NCI-H510A (cell line): ENCODE data around the gene GRIK3.

Source experiments
- DNase-seq: peaks from one replicate; lab custom pipeline; 2025; lab: John Stamatoyannopoulos, UW

Gene GRIK3

DNA sequence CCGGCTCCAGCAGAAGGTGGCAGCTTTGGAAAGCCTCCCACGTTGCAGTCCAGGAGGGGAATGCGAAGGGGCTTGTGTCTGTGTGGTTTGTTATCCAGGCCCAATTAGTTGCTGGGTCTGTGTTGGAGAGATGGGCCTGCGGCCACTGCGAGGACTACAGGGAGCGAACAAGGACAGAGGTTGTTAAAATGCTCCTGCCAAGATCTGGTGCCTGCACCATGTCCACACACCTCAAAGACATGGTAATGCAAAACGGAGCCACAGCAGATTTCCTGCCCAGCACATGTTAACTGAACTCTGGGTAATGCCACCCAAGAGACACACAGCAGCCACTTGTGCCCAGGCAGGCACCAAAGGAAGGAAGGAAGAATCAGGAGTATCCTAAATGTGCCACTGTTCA is 18.6 kb downstream of the GRIK3 start:
- DNase-seq = no peak

DNA sequence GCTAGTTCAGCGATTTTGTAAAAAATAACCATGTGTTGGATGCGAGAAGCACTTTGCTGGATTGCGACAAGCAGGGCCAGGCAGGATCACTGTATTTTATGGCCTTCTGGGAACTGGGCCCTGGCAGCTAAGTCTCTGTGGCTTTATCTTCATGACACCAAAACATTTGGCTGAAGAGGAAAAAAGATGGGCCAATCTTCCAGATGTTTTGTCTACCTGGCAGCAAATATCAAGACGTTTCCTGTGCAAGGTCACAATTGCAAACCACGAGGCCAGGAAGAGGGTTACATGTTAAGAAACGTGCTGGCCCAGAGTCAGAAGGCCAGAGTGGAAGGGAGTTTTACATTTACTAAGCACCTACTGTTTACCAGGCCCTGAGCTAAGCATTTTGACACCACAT is 22.1 kb downstream of the GRIK3 start:
- DNase-seq = no peak

DNA sequence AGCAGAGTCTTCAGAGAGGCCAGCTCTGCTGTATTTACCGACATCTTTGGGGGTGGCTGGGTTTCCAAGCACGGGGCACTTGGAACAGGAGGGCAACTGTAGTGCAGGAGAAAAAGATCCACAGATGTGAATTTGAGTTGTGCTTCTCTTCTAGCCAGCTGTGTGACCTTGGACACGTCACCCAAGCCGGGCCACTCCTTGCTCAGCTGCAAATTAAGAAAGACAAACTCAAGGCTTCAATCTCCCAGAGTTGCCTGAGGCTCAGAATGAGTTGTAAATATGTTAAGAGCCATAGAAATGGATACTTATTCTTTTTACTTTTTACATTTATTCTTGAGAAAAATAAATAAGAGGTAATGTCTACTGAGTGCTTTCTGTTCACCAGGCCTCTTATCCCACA is 24.3 kb downstream of the GRIK3 start:
- no peak for DNase-seq

DNA sequence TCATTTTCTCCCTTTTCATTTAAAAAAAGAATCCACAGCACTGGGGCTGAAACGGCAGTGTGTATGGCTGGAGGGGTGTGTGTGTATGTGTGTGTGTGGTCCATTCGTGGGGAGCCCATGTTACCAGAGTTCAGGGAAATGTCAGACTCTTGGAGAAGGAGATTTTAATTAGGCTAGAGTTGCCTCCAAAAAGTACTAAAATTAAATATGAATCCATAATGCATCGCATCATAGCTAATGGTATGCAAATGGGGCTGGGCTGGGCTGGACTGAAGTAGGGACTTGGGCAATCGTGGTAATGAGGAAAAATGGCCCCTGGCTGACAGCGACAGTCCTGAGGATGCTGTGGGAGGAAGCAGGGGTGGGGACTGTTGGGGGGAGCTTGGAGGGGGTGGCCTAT is 24.8 kb downstream of the GRIK3 start:
- no peak for DNase-seq

DNA sequence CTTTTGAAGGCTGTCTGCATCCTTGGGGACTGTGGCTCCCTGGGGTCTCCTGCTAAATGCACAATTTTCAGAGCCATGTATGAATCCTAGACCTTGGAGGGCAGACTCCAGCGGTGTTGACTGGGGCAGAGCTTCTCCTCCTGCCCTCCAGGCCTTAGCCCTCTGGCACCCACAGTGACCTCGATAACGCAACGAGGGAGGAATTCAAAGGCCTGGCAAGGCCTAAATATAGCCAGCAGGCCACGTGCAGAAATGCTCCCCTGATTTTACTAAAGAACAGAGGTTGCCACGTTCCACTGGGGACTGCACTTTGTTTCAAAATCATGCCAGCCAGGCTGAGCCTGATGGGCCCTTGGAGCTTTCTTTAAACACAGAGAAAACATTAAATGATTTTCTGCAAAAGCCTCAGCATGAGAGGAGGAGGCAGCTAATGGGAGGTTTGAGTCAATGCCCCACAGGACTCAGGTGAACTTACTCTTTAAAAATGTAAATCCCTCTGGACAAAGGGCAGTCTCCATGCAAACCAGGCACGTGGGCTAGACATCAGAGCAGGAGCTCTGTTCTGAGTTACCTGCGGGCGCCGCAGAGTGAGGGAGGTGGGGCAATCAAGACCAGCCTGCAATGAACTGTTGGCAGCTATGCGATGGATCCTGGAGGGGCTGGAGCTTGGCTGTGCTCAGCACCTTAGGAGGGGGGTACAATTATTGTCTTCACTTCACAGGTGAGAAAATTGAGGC is 28.0 kb downstream of the GRIK3 start:
- no peak for DNase-seq

DNA sequence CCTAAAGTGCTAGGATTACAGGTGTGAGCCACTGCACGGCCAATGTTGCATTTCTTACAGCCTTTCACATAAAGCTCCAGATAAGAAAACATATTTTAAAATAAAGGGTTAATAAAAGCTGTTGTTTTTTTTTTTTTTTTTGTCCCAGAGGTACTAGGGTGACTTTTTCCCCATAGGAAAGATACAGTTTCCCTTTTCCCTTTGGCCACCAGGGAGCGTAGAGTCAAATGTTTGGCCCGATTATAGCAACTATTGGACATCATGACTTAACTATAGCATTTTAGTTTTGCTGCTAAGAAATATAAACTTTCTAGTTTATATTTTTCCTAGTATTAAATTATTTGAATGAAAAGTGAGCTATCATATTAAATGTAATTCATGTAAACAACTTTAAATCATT is 31.4 kb downstream of the GRIK3 start:
- DNase-seq = no peak

DNA sequence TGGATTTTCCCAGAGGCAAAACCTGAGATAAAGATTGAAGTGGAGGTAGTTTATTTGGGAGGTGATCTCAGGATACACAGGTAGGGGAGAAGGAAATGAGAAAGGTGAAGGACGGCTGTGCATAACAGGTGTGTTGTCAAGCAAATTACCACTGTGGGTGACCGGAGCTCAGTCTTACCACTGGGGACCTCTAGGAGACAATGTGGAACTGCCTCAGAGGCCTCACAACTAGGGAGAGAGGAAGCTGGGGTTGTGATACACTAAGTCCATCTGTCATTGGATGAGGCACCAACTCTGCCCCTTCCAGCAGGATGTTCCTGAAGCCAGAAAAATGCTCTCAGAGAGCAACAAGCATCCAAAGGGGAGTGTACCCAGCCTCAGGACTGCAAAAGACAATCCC is 32.6 kb downstream of the GRIK3 start:
- DNase-seq = no peak

DNA sequence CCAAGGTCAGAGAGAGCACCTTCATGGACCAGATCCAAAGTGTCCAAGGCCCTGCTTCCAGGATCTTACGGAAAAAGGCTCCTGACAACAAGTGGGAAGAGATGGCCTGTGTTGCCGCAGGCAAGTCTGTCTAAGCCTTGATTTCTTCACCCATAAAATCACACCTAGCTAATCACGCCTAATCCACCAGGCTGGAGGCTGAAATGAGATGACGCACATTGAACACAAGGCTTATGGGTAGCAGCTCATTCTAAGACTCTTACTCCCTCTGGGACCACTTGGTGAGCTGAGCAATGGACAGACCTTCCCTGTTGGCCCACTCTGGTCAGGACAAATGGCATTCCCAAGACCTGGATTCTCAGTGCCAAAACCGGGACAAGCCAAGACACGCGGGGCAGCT is 38.2 kb downstream of the GRIK3 start:
- DNase-seq = no peak

DNA sequence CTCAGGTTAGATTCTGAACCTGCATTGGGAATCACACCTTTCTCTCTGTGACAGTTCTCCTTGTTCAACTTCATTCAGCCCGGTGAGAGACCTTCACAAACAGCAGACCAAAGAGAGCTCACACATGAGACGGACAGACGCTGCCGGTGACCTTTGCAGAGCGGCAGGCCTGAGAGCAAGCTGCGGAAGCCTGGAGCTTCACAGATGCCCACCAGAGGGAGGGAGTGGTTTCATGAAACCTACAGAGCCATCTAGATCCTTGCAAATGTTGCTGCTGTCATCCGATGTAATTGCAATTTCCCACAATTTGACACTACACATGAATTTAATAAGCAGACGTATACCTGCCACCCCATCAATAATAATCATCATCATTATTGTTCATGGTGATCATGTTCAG is 39.4 kb downstream of the GRIK3 start:
- DNase-seq = no peak

DNA sequence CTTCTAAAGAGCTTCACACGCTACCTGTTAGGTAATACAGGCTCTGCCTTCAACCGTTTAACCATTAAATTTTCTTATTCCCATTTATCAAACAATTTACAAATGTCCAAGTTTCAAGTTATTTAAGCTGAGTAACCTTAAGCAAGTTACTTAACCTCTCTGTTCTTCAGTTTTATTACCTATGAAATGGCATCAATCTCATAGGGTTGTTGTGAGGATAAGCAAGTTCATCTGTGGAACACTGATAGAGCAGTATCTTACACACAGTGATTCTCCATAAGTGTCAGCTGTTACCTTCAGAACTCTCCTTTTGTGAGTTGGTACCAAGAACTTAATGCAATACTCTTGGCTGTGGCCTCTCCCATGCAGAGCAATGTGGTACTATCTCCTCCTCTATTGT is 40.0 kb downstream of the GRIK3 start:
- DNase-seq = no peak

DNA sequence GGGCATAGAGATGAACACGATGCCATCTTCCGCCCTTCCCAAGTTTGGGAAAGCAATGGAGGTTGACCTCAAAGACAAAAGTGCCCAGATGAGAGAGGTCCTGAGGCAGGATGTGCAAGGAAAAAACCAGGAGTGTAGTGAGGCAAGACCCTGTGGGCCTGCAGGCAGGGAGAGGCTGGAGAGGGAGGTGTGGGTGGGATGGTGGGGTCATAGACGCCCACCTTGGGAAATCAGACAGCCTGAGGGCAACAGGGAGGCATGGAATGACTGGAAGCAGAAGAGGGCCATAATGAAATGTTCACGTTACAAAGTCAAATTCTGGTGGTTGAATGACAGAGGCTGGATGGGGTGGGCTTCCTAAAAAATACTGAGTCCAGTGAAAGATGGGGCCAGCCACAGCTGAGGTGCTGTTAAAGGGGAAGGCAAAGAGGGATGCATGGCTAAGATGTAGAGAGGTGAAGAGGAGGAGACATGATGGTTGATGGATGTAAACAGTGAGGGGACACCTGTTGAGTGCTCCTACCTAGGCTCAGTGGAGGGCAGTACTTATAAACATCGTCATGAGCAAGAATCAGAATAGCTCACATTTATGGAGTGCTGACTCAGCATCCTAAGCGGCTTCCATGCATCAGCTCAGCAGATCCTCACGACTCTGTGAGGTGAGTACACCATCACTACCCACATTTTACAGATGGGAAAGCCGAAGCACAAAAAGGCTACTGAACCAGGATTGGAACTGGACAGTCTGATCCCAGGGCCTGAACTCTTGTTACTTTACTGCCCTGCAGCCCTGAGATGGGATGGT is 42.0 kb downstream of the GRIK3 start:
- no peak for DNase-seq

DNA sequence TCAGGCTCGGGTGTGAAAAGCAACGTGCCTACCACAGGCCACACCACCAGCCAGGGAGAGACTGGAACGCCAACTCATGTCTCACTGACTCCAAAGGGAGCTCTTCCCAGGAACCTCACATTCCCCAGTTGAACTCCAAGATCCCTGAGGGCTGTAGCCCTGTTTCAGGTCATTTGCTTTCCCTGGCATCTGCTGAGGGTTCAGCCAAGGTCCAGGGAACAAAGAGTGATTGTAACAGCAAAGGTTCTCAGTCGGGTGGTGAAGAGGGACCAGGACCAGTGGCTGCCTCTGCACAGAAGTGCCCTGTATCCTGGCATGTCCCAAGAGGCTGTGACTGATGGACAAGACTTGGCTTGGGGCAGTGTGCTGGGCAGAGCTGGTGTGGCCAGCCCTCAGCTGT is 42.8 kb downstream of the GRIK3 start:
- DNase-seq = no peak

DNA sequence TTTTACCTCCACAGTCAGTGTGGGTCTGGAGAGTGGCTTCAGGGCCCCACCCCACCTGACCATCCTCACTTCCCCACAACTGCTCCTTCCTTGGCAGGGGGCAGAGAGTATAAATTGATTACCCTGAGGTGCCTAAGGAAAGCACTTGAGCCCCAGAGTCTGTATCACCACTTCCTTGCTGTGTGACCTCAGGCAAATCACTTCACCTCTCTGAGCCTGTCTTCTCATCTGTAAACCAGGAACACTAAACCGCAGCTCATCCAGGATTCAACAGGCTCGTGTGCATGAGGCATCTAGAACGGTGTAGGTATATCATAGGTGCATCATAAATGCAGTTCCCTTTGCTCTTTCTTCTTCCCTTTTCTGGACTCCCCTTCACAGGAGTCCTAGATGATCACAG is 43.4 kb downstream of the GRIK3 start:
- DNase-seq = no peak

DNA sequence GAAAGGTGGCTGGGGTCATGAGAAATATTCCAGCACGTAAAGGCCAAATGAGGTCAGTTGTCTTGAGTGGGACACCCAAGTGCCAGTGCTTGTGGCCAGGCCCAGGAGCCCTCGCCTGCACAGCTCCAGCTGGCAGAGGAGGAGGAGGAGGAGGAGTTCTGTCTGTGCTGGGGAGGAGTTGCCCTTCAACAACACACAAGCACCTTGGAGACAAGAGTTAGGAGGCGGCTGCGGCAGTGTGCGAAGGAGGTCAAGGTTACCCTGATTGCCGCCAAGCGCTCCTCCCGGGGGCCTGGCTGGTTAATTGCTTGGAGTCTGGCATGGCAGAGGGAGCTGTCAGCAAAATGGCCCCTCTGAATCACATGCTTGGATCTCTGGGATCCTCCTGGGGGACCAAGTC is 45.1 kb downstream of the GRIK3 start:
- no peak for DNase-seq

DNA sequence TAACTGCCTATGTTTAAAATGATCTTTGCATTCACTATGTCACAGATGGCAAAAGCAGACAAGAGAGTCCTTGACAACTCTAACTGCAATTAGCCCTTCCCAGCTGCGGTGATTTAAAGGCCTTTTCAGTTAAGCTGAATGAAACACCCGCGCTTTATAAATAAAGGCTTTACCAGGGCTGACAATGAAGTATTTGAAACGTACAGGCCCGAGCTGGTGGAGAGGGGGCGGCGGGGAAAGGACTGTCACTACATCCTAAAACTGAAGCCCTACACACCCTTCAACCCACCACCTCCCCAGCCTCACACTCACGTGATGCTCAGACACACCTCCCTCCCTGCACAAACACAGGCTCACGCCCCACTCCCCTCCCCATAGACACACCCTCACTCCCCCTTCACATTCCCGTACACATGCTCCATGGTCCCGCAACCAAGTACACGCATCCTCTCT is 45.5 kb downstream of the GRIK3 start:
- peak; percentile 97 for DNase-seq

DNA sequence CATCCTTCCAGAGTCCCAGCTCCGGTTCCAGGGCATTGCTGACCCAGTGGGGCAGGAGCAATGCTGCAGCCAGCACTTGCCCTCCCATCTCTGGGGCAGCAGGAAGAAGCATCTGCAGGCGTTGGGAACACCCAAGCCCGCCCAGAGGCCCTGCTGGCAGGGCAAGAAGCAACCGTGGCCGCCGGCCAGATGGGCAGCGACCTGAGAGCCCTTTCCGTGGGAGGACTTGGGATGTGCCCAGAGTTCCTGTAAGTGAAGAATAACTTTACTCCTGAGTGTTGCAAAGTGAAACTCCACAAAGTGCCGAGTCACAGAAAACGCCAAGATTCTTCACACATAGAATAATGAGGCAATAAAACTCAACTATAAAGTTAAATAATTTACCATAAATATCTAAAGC is 46.0 kb downstream of the GRIK3 start:
- DNase-seq = no peak

DNA sequence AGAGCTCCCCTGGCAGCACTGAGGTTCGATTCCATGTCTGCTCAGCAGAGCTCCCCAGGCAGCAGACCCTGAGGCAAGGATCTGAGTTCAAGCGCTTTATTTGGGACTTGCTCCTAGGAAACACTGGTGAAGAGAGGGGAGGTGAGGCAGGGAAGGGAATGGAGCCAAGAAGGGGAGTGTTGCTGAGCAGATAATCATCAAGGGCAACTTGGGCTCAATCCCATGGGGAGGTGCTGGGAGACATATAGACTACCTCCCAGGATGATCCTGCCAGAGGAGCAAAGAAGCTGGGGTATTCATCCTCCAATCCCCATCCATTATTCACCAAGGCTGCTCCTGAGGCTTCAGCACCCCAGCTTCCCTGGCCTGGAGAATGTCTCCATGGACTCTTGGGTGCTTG is 47.0 kb downstream of the GRIK3 start:
- no peak for DNase-seq

DNA sequence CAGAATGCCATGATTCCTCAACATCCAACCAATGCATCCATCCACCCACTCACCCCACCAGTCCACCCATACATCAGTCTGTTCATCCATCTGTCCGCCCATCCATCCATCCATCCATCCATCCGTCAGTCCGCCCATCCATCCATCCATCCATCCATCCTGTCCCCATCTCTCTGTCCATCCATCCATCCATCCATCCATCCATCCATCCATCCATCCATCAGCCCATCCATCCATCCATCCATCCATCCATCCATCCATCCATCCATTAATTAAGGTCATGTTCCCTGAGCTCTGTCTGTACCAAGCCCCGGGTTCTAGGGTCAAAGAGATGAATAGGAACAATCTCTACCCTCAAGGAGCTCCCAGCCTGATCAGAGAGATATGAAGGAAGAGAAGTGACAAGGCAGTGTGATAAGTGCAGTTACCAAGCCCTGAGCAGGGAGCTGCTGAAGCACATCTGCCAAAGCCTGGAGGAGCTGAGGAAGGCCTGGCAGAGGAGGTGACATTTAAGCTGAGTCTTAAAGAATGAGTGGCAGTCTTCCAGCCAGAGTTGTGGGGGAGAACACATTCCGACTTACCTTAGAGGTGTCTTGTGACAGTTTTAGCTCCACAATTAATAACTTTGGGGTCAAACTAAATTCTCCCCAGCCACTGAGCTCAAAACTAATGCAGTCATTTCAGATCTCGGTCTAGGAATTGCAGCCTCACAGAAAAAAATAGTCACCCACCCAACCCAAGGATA is 47.9 kb downstream of the GRIK3 start:
- no peak for DNase-seq

DNA sequence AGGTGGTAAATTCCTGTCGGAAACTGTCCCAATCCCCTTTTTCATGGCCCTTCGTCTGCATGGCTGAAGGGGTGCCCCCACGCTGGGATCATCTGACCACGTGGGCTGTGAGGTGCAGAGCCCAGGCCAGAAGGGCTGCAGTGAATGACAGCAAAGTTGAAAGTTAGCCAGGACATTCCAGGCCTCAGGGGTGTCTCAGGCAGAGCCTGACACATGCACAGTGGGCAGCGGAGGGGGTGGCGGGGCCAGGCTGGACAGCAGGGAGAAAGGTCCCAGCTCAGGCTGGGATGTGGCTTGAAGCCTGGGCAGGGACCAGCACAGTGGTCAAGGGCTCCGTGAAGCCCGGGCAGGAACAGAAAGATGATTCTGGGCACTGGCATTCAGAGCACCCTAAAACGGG is 49.6 kb downstream of the GRIK3 start:
- no peak for DNase-seq

DNA sequence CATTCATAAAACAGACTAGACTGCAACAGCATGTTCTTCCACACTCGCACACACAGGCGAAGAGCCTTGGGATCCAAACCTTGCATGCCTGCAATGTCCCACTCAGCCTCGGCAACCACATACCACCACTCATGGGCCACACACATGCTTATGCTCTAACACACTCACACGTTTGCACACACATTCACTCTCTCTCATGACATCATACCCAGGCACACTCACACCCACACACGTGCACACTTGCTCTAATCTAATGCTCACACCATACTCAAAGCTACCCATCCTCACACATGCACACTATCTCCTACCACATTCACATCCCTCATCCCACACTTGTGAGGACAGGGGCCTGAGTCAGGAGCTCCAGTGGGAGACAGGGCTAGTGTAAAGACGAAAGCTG is 50.3 kb downstream of the GRIK3 start:
- no peak for DNase-seq

DNA sequence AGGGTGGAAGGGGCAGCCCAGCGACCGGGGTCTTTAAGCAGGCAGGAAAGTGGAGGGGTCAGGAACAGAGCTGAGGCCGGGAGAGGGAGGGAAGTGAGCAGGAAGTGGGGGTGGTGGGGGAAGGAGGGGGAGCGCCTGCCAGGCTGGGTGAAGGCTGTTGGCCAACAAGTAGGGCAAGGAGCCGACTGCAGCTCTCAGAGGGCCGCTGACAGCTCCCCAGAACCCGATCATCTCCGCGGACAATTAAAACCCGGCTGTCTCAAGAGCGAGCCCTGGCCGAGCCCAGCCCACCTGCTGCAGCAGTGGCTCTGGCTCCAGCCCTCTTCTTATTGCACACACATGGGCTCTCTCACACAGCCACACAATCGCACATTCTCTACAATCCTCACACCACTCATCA is 51.6 kb downstream of the GRIK3 start:
- peak; percentile 97 for DNase-seq

DNA sequence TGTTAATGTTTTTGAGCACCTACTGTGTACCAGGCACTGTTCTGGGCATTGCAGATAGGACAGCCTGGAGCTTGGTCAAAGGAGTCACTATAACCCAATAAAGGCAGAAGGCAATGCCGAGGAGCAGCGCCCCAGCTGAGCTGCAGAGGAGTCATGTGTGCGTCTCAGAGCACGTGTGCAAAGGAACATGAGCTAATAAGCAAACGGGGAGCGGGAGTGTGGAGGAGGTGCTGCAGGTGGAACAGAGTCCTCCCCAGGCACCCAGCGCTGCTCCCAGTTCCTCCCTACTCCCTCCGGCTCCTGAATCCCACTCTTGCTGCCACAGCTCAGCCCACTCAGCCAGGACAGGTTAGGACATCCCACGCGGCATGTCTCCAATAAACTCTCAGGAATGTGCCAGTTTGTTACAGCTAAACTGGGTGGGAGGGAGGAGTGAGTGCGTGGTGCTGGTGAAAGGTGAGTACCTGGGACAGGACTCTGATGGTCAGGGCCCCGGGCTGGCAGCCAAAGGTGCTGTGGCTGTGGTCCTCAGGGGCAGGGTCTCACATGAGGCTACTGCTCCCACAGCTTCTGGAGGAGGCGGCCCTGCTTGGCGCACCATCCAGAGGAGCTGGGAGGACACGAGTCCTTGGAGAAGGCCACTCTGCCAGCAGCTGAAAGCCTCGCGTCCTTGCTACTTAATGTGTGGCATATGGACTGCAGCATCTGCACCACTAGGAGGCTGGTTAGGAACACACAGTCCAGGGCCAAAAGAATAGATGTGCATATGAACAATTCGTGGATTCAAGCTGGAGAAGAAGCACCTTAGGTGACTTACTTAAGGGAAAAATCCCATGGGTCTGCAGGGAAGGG is 52.3 kb downstream of the GRIK3 start:
- peak; percentile 98 for DNase-seq
